DOHH2 (cell line): ENCODE results near the gene ADCY1.

ENCODE experiments used
- CTCF ChIP-seq: fragments of 200-600 bp; sonication (generic); IDR thresholded peaks from one replicate; pipeline ENCODE4 v1.5.1; 2014; ENCODE audit warnings: antibody characterized with exemption, mild to moderate bottlenecking, low read depth, low read length; ENCODE audit not compliant: poor library complexity, severe bottlenecking
- EZH2phosphoT487 ChIP-seq: fragments of 200-600 bp; sonication (generic); IDR thresholded peaks from 2 replicates; pipeline ENCODE4 v1.6.1; 2017; ENCODE audit warnings: borderline replicate concordance, mild to moderate bottlenecking, antibody characterized with exemption, low read length, moderate library complexity, mixed read lengths

GRCh38 chr7:45681596-45682357 lies 107.6 kb downstream of the ADCY1 start:
- TF ChIP-seq CTCF = no peak
- no peak for TF ChIP-seq EZH2phosphoT487
